Measurements from ENCODE around the gene SLC44A5.

DNA sequence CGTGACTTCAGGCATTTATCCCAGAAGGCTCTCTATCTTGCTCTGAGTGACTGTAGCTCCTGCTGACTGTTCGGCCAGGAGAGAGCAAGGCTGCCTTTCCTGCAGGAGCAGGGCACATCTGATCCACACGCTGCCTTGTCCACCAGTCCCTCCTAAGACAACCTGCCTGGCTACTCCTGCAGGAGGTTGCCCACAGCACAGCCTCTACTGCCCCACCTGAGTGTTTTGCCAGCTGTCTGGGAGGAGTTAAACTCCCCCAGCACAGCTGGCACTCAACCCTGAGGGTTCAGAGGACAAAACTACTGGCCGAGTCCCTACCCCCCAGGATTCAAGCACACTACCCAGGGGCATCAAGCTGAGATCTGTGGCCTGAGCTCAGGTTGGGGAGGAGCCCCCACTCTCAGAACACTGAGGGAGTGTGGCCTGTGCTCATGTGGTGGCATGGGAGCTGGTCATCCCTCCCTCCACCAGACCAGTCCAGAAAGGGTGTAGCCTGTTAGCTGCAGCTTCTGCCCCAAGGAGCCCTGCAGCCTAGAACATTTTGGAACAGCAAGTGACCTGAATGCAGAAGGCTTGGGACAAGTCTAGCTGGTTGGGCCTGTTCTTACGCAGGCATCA is 237.3 kb downstream of the SLC44A5 start:
- TF ChIP-seq, protein P1, sequence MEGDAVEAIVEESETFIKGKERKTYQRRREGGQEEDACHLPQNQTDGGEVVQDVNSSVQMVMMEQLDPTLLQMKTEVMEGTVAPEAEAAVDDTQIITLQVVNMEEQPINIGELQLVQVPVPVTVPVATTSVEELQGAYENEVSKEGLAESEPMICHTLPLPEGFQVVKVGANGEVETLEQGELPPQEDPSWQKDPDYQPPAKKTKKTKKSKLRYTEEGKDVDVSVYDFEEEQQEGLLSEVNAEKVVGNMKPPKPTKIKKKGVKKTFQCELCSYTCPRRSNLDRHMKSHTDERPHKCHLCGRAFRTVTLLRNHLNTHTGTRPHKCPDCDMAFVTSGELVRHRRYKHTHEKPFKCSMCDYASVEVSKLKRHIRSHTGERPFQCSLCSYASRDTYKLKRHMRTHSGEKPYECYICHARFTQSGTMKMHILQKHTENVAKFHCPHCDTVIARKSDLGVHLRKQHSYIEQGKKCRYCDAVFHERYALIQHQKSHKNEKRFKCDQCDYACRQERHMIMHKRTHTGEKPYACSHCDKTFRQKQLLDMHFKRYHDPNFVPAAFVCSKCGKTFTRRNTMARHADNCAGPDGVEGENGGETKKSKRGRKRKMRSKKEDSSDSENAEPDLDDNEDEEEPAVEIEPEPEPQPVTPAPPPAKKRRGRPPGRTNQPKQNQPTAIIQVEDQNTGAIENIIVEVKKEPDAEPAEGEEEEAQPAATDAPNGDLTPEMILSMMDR (IDR thresholded peaks at IDR 0.05), result no peak
- no peak for TF ChIP-seq POLR2A (IDR thresholded peaks at IDR 0.05)

All from thyroid gland (tissue), 4 donors.